Thymus (tissue), 11 donors: Measurements from ENCODE around the gene GRM1. TPM values are rescaled to one million over a fixed set of nuclear protein-coding genes. Genes with fewer than 3 reads are reported as not detected.

ENCODE experiments used
- DNase-seq, 9 donors: peaks; one replicate each; pipeline ENCODE4 v3.0.0-alpha.2; 2013; ENCODE audit warnings: low spot score in 9 of 9, low read depth in 6 of 9, missing footprints in 1 of 9
- H3K27ac ChIP-seq, 2 donors: one replicate each; pipeline ENCODE4 v1.5.1; 2013; ENCODE audit warnings: control low read depth in 1 of 2, low read depth in 1 of 2, low read length in 1 of 2, mild to moderate bottlenecking in 1 of 2, moderate library complexity in 1 of 2
- H3K27me3 ChIP-seq, 2 donors: one replicate each; pipeline ENCODE4 v1.5.1; 2013; ENCODE audit warnings: low read length in 1 of 2; ENCODE audit not compliant: control insufficient read depth in 2 of 2, insufficient read depth in 1 of 2
- H3K36me3 ChIP-seq, 2 donors: one replicate each; pipeline ENCODE4 v1.5.1; 2013; ENCODE audit warnings: low read length in 1 of 2, mild to moderate bottlenecking in 1 of 2, moderate library complexity in 1 of 2; ENCODE audit not compliant: control insufficient read depth in 2 of 2, insufficient read depth in 2 of 2
- H3K4me1 ChIP-seq, 2 donors: one replicate each; pipeline ENCODE4 v1.5.1; 2013; ENCODE audit warnings: low read length in 2 of 2; ENCODE audit not compliant: control insufficient read depth in 2 of 2, insufficient read depth in 2 of 2
- H3K4me3 ChIP-seq, 2 donors: one replicate each; pipeline ENCODE4 v1.5.1; 2013; ENCODE audit warnings: low read length in 2 of 2, control low read depth in 1 of 2, mild to moderate bottlenecking in 1 of 2
- H3K9me3 ChIP-seq, 2 donors: one replicate each; pipeline ENCODE4 v1.5.1; 2013; ENCODE audit warnings: low read length in 1 of 2, mild to moderate bottlenecking in 1 of 2; ENCODE audit not compliant: control insufficient read depth in 2 of 2, insufficient read depth in 1 of 2
- WGBS: extraction: QIAGEN DNeasy Blood & Tissue Kit; methylation state at CpG from one replicate; pipeline ENCODE4 v1.1.7; 2013; 5-methylcytosine and 5-hydroxymethylcytosine counted together
- polyA plus RNA-seq: library from polyadenylated mRNA; stranded (reverse); fragments of 200-250 nt; gene quantifications from one replicate; pipeline ENCODE4 v1.2.3, GENCODE V29; 2013
- total RNA-seq: library from RNA; stranded (reverse); fragments of 120-200 nt; gene quantifications from one replicate; pipeline ENCODE4 v1.2.4, GENCODE V29; 2013
- donor health status: healthy.

Gene GRM1
- total and polyA plus RNA-seq, 2 donors: under 0.01 to 0.05 TPM

- H3K4me1 ChIP-seq: no peaks in the 10 kb centered on the region
- H3K4me3 ChIP-seq: no peak overlapping the region
- H3K9me3 ChIP-seq: no peaks in the 10 kb centered on the region
- H3K27ac ChIP-seq: no peak overlapping the region
- H3K36me3 ChIP-seq: no peaks in the 10 kb centered on the region
- no peak for DNase-seq
- WGBS: 7% methylated on average over 6 of the region's 6 CpGs
- no peaks in the 10 kb centered on the region for H3K27me3 ChIP-seq
Observed at GRCh38 chr6:146154197-146154596, 125.3 kb downstream of the GRM1 start.

DNA sequence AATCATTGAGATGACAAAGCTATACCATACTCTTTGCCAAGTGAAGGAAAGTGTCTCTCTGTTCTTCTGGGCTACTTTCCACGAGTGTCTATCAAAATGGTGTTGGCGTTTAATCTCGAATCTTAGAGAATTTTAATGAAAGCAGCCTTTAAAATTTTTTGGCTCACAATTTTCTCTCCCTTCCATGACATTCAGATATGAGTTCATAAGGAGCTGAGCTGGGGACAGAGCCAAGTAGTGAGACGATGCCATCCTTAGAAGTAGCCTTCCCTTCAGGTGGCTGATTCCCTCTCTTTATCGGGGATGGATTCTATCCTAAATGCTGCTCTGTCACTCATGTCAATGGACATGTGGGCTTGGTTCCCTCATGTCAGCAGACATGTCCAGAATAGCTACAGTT, 132.8 kb downstream of the GRM1 start:
- no peak overlapping the region for H3K27ac ChIP-seq
- no peaks in the 10 kb centered on the region for H3K4me1 ChIP-seq
- no peaks in the 10 kb centered on the region for H3K9me3 ChIP-seq
- H3K4me3 ChIP-seq: no peak overlapping the region
- 91% methylated on average over 5 of the region's 5 CpGs for WGBS
- no peak for DNase-seq
- H3K36me3 ChIP-seq: no peaks in the 10 kb centered on the region
- H3K27me3 ChIP-seq: no peaks in the 10 kb centered on the region

DNA sequence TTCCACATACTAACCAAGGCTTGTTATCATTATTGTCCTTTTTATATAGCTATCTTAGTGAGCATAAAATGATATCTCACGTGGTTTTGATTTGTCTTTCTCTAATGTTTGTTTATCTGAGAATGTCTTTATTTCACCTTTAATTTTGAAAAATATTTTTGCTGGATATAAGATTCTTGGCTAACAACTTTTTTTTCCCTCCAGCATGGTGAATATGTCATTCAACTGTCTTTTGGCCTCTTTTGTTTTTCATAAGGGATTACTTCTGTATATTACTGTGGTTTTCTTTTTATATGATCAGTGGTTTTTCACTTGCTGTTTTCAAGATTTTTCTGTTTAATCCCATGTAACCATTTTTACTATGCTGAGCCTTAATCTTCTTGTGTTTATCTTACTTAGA, 141.0 kb downstream of the GRM1 start:
- H3K27ac ChIP-seq: no peak overlapping the region
- WGBS: 95% methylated on average over 1 of the region's 1 CpG
- DNase-seq: no peak

DNA sequence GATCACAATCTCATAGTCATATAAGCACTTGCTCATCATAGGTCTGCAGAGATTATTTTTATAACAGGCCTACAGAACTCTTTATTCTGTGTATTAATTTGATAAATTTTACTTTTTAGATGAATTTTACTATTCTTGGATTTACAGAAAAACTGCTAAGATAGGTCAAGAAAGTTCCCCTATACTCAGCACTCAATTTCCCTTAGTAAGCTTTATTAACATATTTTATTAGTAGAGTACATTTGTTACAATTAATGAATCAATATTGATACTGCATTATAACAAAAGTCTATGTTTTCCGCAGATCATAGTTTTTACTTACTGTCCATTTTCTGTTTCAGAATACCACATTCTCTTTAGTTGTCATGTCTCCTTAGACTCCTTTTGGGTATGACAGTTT, 148.9 kb downstream of the GRM1 start:
- H3K9me3 ChIP-seq: no peaks in the 10 kb centered on the region
- 100% methylated on average over 1 of the region's 1 CpG for WGBS
- H3K27me3 ChIP-seq: no peaks in the 10 kb centered on the region
- no peaks in the 10 kb centered on the region for H3K36me3 ChIP-seq
- no peak overlapping the region for H3K27ac ChIP-seq
- DNase-seq: no peak
- H3K4me3 ChIP-seq: no peak overlapping the region
- H3K4me1 ChIP-seq: no peaks in the 10 kb centered on the region

More for the DNA sequence above, 141.0 kb downstream of the GRM1 start:
- Histone ChIP-seq H3K4me3 (no peak overlapping the region), H3K27me3 (no peaks in the 10 kb centered on the region), H3K4me1 (no peaks in the 10 kb centered on the region), H3K36me3 (no peaks in the 10 kb centered on the region), H3K9me3 (no peaks in the 10 kb centered on the region)

DNA sequence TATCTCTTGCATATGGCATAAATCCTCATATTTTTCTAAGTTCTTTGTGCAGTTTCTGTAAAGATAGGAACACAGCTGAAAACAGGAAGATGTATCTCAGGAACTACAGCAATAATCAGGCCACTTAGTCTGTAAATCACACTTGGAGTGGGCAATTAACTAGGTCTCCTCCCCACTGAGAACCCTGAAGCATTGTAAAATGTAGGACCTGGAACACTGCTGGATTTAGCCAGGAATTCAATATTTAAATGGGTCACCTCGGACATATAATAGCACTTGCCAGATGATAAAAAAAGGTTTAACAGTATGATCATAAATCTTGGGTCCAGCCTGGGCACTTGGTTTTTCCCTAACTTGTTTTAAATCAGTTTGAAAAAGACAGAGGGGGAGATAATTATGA, 155.0 kb downstream of the GRM1 start:
- DNase-seq: no peak
- 78% methylated on average over 1 of the region's 1 CpG for WGBS
- Histone ChIP-seq H3K9me3 (no peaks in the 10 kb centered on the region), H3K4me3 (no peak overlapping the region), H3K27ac (no peak overlapping the region), H3K4me1 (no peaks in the 10 kb centered on the region), H3K36me3 (no peaks in the 10 kb centered on the region), H3K27me3 (no peaks in the 10 kb centered on the region)

- Histone ChIP-seq H3K27ac (no peak overlapping the region), H3K9me3 (no peaks in the 10 kb centered on the region), H3K36me3 (no peaks in the 10 kb centered on the region), H3K4me1 (no peaks in the 10 kb centered on the region), H3K27me3 (no peaks in the 10 kb centered on the region), H3K4me3 (no peak overlapping the region)
- DNase-seq: no peak
- 100% methylated on average over 1 of the region's 1 CpG for WGBS
Observed at GRCh38 chr6:146184701-146185100, 155.8 kb downstream of the GRM1 start.

DNA sequence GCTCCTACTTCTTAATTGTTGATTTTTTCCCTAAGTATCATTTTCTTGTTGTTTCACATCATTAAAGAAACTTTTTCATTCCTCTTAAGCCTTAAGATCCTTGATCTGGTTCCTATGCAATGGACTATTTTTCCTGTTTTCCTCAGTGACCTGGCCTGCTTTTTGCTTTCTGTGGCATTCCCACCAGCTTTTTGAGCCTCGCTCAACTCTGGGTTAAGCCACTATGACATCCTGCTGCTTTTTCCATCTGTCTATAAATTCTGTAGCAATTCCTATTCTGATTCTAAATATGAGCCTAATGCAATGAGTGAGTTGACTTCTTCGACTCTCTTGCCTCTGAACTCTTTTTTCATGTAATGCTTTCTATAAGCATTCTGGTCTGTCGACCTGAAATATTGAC, 160.3 kb downstream of the GRM1 start:
- WGBS: 94% methylated on average over 3 of the region's 3 CpGs
- H3K27ac ChIP-seq: no peak overlapping the region
- H3K9me3 ChIP-seq: no peaks in the 10 kb centered on the region
- no peaks in the 10 kb centered on the region for H3K27me3 ChIP-seq
- H3K36me3 ChIP-seq: no peaks in the 10 kb centered on the region
- no peak overlapping the region for H3K4me3 ChIP-seq
- no peaks in the 10 kb centered on the region for H3K4me1 ChIP-seq
- no peak for DNase-seq

- no peak for DNase-seq
- Histone ChIP-seq H3K9me3 (no peaks in the 10 kb centered on the region), H3K4me3 (no peak overlapping the region), H3K4me1 (no peaks in the 10 kb centered on the region), H3K36me3 (no peaks in the 10 kb centered on the region), H3K27ac (no peak overlapping the region), H3K27me3 (no peaks in the 10 kb centered on the region)
- WGBS: 90% methylated on average over 2 of the region's 2 CpGs
Observed at GRCh38 chr6:146190581-146190980, 161.7 kb downstream of the GRM1 start.

DNA sequence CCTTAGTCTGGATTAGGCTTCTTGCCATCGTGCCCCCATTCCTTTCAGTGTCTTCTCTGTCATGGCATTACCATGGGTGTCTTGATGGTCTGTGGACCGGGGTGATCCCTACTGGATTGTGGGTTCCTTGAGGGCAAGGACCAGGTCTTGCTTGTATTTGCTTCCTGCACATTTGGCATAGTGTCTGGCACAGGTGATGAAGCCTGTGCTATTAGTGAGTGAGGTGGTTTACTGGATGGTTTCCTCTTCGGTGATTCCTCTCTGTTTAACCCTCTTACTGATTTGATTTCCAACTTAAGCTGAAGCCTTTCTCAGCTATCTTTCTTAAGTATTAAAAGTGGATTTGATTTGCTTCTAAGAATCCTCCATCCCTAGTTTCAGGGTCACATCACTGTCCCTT, 162.3 kb downstream of the GRM1 start:
- Histone ChIP-seq H3K27ac (no peak overlapping the region), H3K27me3 (no peaks in the 10 kb centered on the region), H3K9me3 (no peaks in the 10 kb centered on the region), H3K36me3 (no peaks in the 10 kb centered on the region), H3K4me3 (no peak overlapping the region), H3K4me1 (no peaks in the 10 kb centered on the region)
- no peak for DNase-seq
- WGBS: 94% methylated on average over 3 of the region's 3 CpGs

DNA sequence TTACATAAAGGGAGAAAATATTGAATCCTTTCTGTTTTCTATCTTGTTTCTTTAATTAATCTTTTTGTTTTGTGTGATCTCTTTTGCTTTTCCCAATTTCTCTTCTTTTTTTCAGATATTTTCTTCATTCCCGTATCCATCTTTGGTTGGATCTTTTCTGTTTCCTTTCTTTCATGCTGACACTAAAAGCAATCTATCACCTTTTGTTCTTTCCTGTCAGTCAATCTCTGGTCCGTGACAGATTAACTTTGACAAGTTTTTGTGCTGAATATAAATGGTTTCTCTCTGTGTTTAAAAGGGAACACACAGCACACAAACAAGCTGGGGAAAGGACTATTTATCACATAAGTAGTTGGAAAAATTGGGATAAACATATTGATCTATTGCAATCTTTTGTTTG, 162.8 kb downstream of the GRM1 start:
- no peaks in the 10 kb centered on the region for H3K27me3 ChIP-seq
- H3K36me3 ChIP-seq: no peaks in the 10 kb centered on the region
- no peak for DNase-seq
- no peak overlapping the region for H3K27ac ChIP-seq
- no peak overlapping the region for H3K4me3 ChIP-seq
- 61% methylated on average over 2 of the region's 2 CpGs for WGBS
- H3K4me1 ChIP-seq: no peaks in the 10 kb centered on the region
- no peaks in the 10 kb centered on the region for H3K9me3 ChIP-seq
